ENCODE measurements around the gene PRTN3. TPM values are rescaled to one million over a fixed set of nuclear protein-coding genes. Genes with fewer than 3 reads are reported as not detected.

The PRTN3 gene
- polyA plus RNA-seq (2012; rRNA removed): not detected in 2 replicates
- polyA plus RNA-seq (2012; cell fraction: cytosol; rRNA removed): not detected in 2 replicates
- polyA plus RNA-seq (2012; cell fraction: nucleus; rRNA removed): not detected in 2 replicates

- POLR2A ChIA-PET: no interaction called here
- Histone ChIP-seq H3K4me1 (ENCODE audit: control insufficient read depth in 1 of 2, insufficient read depth in 2 of 2, low read depth in 1 of 2, low read length in 1 of 2) (no peaks in the 10 kb centered on the region; a peak in 1 of 4 replicates), H4K20me1 (ENCODE audit: insufficient read depth) (no peaks in the 10 kb centered on the region), H3K36me3 (replicated peaks in 1 of 2; ENCODE audit: control insufficient read depth in 1 of 2, insufficient read depth in 2 of 2, low read length in 1 of 2) (no peaks in the 10 kb centered on the region), H3K4me2 (no peak within 1 kb of the TSS), H2AFZ (ENCODE audit: low read depth) (no peak within 1 kb of the TSS), H3K9me3 (no peaks in the 10 kb centered on the region), H3K79me2 (ENCODE audit: insufficient read depth) (no peaks in the 10 kb centered on the region), H3K9me2 (no peaks in the 10 kb centered on the region), H3K27me3 (ENCODE audit: insufficient read depth) (peaks cover 65% of the 10 kb centered on the region), H3K9ac (no peak within 1 kb of the TSS), H3K4me3 (ENCODE audit: low read depth in 2 of 2, low read length in 1 of 2) (no peak within 1 kb of the TSS), H3F3A (replicated peaks; ENCODE audit: insufficient read depth) (peaks cover 5% of the 10 kb centered on the region), H3K27ac (ENCODE audit: low read depth in 2 of 2, low read length in 1 of 2) (no peak within 1 kb of the TSS)
- TF ChIP-seq SIN3A (IDR thresholded peaks at IDR 0.05; ENCODE audit: borderline replicate concordance, low read depth, low read length): no peak
- TF ChIP-seq ELF1 (IDR thresholded peaks at IDR 0.05): no peak
- TF ChIP-seq EZH2phosphoT487 (IDR thresholded peaks at IDR 0.05; ENCODE audit: borderline replicate concordance, low read depth): no peak
- TF ChIP-seq RAD21 (IDR thresholded peaks at IDR 0.05; ENCODE audit: low read length): no peak
- TF ChIP-seq, protein P1, sequence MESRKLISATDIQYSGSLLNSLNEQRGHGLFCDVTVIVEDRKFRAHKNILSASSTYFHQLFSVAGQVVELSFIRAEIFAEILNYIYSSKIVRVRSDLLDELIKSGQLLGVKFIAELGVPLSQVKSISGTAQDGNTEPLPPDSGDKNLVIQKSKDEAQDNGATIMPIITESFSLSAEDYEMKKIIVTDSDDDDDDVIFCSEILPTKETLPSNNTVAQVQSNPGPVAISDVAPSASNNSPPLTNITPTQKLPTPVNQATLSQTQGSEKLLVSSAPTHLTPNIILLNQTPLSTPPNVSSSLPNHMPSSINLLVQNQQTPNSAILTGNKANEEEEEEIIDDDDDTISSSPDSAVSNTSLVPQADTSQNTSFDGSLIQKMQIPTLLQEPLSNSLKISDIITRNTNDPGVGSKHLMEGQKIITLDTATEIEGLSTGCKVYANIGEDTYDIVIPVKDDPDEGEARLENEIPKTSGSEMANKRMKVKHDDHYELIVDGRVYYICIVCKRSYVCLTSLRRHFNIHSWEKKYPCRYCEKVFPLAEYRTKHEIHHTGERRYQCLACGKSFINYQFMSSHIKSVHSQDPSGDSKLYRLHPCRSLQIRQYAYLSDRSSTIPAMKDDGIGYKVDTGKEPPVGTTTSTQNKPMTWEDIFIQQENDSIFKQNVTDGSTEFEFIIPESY (IDR thresholded peaks at IDR 0.05; ENCODE audit: borderline replicate concordance, low read depth): no peak
- no peak for TF ChIP-seq RCOR1 (IDR thresholded peaks at IDR 0.05; ENCODE audit: low read length)
- no peak for TF ChIP-seq GATA2 (CRISPR knock-in tag; IDR thresholded peaks at IDR 0.05)
- TF ChIP-seq CTCF (IDR thresholded peaks at IDR 0.05): no peak
- no peak for TF ChIP-seq RFX5 (IDR thresholded peaks at IDR 0.05; ENCODE audit: low read length)
- TF ChIP-seq EP300 (IDR thresholded peaks at IDR 0.05; ENCODE audit: borderline replicate concordance in 1 of 2, low read depth in 1 of 2, low read length in 1 of 2): no peak
- no peak for TF ChIP-seq GABPA (IDR thresholded peaks at IDR 0.05; ENCODE audit: low read depth)
- TF ChIP-seq, protein P2, sequence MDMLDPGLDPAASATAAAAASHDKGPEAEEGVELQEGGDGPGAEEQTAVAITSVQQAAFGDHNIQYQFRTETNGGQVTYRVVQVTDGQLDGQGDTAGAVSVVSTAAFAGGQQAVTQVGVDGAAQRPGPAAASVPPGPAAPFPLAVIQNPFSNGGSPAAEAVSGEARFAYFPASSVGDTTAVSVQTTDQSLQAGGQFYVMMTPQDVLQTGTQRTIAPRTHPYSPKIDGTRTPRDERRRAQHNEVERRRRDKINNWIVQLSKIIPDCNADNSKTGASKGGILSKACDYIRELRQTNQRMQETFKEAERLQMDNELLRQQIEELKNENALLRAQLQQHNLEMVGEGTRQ (IDR thresholded peaks at IDR 0.05; ENCODE audit: borderline replicate concordance, low read depth, low read length): no peak
- TF ChIP-seq FOXJ3 (CRISPR knock-in tag; IDR thresholded peaks at IDR 0.05): no peak
- TF ChIP-seq, protein P3, sequence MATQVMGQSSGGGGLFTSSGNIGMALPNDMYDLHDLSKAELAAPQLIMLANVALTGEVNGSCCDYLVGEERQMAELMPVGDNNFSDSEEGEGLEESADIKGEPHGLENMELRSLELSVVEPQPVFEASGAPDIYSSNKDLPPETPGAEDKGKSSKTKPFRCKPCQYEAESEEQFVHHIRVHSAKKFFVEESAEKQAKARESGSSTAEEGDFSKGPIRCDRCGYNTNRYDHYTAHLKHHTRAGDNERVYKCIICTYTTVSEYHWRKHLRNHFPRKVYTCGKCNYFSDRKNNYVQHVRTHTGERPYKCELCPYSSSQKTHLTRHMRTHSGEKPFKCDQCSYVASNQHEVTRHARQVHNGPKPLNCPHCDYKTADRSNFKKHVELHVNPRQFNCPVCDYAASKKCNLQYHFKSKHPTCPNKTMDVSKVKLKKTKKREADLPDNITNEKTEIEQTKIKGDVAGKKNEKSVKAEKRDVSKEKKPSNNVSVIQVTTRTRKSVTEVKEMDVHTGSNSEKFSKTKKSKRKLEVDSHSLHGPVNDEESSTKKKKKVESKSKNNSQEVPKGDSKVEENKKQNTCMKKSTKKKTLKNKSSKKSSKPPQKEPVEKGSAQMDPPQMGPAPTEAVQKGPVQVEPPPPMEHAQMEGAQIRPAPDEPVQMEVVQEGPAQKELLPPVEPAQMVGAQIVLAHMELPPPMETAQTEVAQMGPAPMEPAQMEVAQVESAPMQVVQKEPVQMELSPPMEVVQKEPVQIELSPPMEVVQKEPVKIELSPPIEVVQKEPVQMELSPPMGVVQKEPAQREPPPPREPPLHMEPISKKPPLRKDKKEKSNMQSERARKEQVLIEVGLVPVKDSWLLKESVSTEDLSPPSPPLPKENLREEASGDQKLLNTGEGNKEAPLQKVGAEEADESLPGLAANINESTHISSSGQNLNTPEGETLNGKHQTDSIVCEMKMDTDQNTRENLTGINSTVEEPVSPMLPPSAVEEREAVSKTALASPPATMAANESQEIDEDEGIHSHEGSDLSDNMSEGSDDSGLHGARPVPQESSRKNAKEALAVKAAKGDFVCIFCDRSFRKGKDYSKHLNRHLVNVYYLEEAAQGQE (IDR thresholded peaks at IDR 0.05; ENCODE audit: low read depth, low read length): no peak
- TF ChIP-seq YY1 (IDR thresholded peaks at IDR 0.05; ENCODE audit: low read depth): no peak
- no peak for TF ChIP-seq SMC3 (IDR thresholded peaks at IDR 0.05; ENCODE audit: low read depth, low read length)
- no peak for DNase-seq
- 39% methylated on average over 19 of the region's 24 CpGs for WGBS (ENCODE audit: low lambda C conversion rate)
- CTCF ChIA-PET: interaction anchor here (0.7 to 2.6 kb wide), 4 partner anchors 10 to 71 kb away, joined by 3 to 8 read pairs (median 6); no protein-coding TSS in a partner anchor
Measured at GRCh38 chr19:840519-841206, at the start of gene PRTN3. TSS of gene PRTN3 (plus strand) at chr19:840999. CDS start at chr19:841009, 10 bp downstream.

Data from SK-N-SH (cell line).